Stimulated activated CD8-positive, alpha-beta memory T cell treated with anti-CD3 and anti-CD28 coated beads, Interleukin-15, amount 100 ng/mL, for 24 hours (primary cell): ENCODE data around the gene MAML2.

Experiments
- DNase-seq: peaks from one replicate; pipeline ENCODE4 v3.0.0-alpha.2; 2020; ENCODE audit warnings: low read depth

MAML2 gene

GRCh38 chr11:96339706-96340554, 3.1 kb downstream of the MAML2 start:
- no peak for DNase-seq

- no peak for DNase-seq
Observed at GRCh38 chr11:96338910-96339705, 3.9 kb downstream of the MAML2 start.

- no peak for DNase-seq
Observed at GRCh38 chr11:96337541-96338431, 5.2 kb downstream of the MAML2 start.

- no peak for DNase-seq
Observed at GRCh38 chr11:96335388-96335787, 7.6 kb downstream of the MAML2 start.

GRCh38 chr11:96334219-96334618, 8.8 kb downstream of the MAML2 start:
- no peak for DNase-seq

GRCh38 chr11:96333191-96333719, 9.7 kb downstream of the MAML2 start:
- no peak for DNase-seq

GRCh38 chr11:96332126-96332771, 10.7 kb downstream of the MAML2 start:
- DNase-seq: no peak

GRCh38 chr11:96331699-96332116, 11.3 kb downstream of the MAML2 start:
- DNase-seq: no peak

- no peak for DNase-seq
Observed at GRCh38 chr11:96330511-96330859, 12.5 kb downstream of the MAML2 start.

- DNase-seq: no peak
Observed at GRCh38 chr11:96329855-96330510, 13.0 kb downstream of the MAML2 start.

- DNase-seq: no peak
Observed at GRCh38 chr11:96329419-96329818, 13.6 kb downstream of the MAML2 start.

GRCh38 chr11:96328395-96329010, 14.5 kb downstream of the MAML2 start:
- DNase-seq: no peak

GRCh38 chr11:96326959-96327358, 16.0 kb downstream of the MAML2 start:
- DNase-seq: no peak

GRCh38 chr11:96324912-96325311, 18.1 kb downstream of the MAML2 start:
- no peak for DNase-seq

- DNase-seq: no peak
Observed at GRCh38 chr11:96323642-96323985, 19.4 kb downstream of the MAML2 start.

- no peak for DNase-seq
Observed at GRCh38 chr11:96322775-96323641, 20.0 kb downstream of the MAML2 start.

- no peak for DNase-seq
Observed at GRCh38 chr11:96321091-96321490, 21.9 kb downstream of the MAML2 start.

GRCh38 chr11:96319898-96320656, 22.9 kb downstream of the MAML2 start:
- no peak for DNase-seq

- DNase-seq: no peak
Observed at GRCh38 chr11:96318850-96319249, 24.1 kb downstream of the MAML2 start.
